ENCODE measurements around the gene SCUBE1. TPM values are rescaled to one million over a fixed set of nuclear protein-coding genes. Genes with fewer than 3 reads are reported as not detected.

The SCUBE1 gene
- total RNA-seq, 4 donors from 2014 or later = 81.3 to 214 (median 141) TPM

DNA sequence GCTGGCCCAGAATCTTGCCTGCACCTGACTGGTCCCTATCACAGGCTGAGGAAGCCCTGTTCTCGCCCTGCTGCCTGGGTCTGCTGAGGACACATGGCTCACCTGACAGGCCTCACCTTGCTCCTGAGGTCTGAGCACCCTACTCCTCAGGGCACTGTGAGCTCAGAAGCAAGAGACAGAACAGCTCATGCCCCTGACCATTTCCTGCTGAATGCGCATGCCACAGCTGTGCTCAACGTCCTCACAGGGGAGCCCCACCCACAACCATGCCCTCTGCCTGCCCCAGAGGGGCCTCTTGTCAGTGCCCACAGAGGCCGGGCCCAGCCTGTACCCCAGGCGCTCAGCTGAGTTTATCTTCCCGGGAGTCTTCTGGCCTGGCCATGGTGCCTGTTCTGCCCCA lies 194.6 kb downstream of the SCUBE1 start:
- DNase-seq (ENCODE audit: low spot score in 2 of 2) = no peak
- WGBS, 2 donors = 45 to 52% methylated on average over 3 to 6 of the region's 6 CpGs

DNA sequence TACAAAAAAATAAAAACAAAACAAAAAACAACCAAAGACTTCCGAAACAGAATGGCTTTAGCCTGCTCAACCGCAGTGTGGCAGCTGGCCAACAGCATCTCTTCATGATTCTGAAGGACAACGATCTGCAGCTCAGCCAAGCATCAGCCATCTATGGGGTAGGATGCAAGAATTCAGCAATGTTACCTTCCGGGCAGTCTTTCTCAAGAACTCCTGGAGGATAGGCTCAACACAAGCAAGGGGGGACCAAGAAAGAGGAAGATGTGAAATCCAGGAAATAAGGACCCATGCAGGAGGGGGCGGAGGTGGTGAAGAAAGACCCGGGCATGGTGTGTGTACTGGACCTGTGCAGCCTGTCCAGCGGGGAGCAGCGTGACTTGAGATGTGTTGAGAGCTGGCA lies 195.4 kb downstream of the SCUBE1 start:
- no peaks in the 10 kb centered on the region for H3K36me3 ChIP-seq
- no peaks in the 10 kb centered on the region for H3K27me3 ChIP-seq
- H3K4me3 ChIP-seq = no peak overlapping the region
- no peak for DNase-seq (ENCODE audit: low spot score in 2 of 2)
- 58 to 59% methylated on average over 8 of the region's 8 CpGs for WGBS, 2 donors
- no peak overlapping the region for H3K27ac ChIP-seq
- peaks cover 0 to 22% (median 8%) of the 10 kb centered on the region in 4 donors for H3K4me1 ChIP-seq
- no peaks in the 10 kb centered on the region for H3K9me3 ChIP-seq
- no peak for TF ChIP-seq EP300 (IDR thresholded peaks at IDR 0.05)
- TF ChIP-seq POLR2A (IDR thresholded peaks at IDR 0.05) = no peak
- TF ChIP-seq, protein P1, sequence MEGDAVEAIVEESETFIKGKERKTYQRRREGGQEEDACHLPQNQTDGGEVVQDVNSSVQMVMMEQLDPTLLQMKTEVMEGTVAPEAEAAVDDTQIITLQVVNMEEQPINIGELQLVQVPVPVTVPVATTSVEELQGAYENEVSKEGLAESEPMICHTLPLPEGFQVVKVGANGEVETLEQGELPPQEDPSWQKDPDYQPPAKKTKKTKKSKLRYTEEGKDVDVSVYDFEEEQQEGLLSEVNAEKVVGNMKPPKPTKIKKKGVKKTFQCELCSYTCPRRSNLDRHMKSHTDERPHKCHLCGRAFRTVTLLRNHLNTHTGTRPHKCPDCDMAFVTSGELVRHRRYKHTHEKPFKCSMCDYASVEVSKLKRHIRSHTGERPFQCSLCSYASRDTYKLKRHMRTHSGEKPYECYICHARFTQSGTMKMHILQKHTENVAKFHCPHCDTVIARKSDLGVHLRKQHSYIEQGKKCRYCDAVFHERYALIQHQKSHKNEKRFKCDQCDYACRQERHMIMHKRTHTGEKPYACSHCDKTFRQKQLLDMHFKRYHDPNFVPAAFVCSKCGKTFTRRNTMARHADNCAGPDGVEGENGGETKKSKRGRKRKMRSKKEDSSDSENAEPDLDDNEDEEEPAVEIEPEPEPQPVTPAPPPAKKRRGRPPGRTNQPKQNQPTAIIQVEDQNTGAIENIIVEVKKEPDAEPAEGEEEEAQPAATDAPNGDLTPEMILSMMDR (IDR thresholded peaks at IDR 0.05) = no peak

More for the DNA sequence above, 194.6 kb downstream of the SCUBE1 start:
- Histone ChIP-seq H3K4me1 (peaks cover 0 to 24% (median 8%) of the 10 kb centered on the region in 4 donors), H3K27ac (no peak overlapping the region), H3K36me3 (no peaks in the 10 kb centered on the region), H3K9me3 (no peaks in the 10 kb centered on the region), H3K4me3 (no peak overlapping the region), H3K27me3 (no peaks in the 10 kb centered on the region)
- TF ChIP-seq, protein P1 (IDR thresholded peaks at IDR 0.05) = no peak
- no peak for TF ChIP-seq POLR2A (IDR thresholded peaks at IDR 0.05)

Other genes starting within 250 kb of the SCUBE1 start
- gene BIK, start 232.6 kb downstream of the SCUBE1 start, total RNA-seq = not detected
- gene MCAT, start 200.0 kb downstream of the SCUBE1 start, total RNA-seq = 10 to 100 TPM; 20.2 to 44.4 (median 31.9) TPM
- gene TSPO, start 191.8 kb downstream of the SCUBE1 start, total RNA-seq = 100 to 1,000 TPM; 399 to 538 (median 485) TPM
- 10 to 100 TPM; 38.5 to 50.4 (median 41.9) TPM for gene TTLL12, start 156.2 kb downstream of the SCUBE1 start, total RNA-seq
- 1 to 10 TPM; 1.2 to 2.4 (median 1.8) TPM for gene MPPED1, start 68.6 kb upstream of the SCUBE1 start, total RNA-seq